ENCODE data around the gene CBX5. TPM values are rescaled to one million over a fixed set of nuclear protein-coding genes. Genes with fewer than 3 reads are reported as not detected.
"Not testable (repeated sequence)": the region's sequence is repeated elsewhere in the genome, so short reads cannot be mapped to it uniquely, and the experiment has no call there.

Gene CBX5
- total and polyA plus RNA-seq, 7 donors, result 3.0 to 30.7 (median 18.6) TPM

GRCh38 chr12:54321363-54321762 is 41.4 kb upstream of the CBX5 start:
- H3K36me3 ChIP-seq, result no peaks in the 10 kb centered on the region
- no peak overlapping the region for H3K27ac ChIP-seq
- TF ChIP-seq POLR2A (IDR thresholded peaks at IDR 0.05) (no peak), POLR2AphosphoS5 (IDR thresholded peaks at IDR 0.05) (no peak), EP300 (IDR thresholded peaks at IDR 0.05) (no peak)
- TF ChIP-seq, protein P1, sequence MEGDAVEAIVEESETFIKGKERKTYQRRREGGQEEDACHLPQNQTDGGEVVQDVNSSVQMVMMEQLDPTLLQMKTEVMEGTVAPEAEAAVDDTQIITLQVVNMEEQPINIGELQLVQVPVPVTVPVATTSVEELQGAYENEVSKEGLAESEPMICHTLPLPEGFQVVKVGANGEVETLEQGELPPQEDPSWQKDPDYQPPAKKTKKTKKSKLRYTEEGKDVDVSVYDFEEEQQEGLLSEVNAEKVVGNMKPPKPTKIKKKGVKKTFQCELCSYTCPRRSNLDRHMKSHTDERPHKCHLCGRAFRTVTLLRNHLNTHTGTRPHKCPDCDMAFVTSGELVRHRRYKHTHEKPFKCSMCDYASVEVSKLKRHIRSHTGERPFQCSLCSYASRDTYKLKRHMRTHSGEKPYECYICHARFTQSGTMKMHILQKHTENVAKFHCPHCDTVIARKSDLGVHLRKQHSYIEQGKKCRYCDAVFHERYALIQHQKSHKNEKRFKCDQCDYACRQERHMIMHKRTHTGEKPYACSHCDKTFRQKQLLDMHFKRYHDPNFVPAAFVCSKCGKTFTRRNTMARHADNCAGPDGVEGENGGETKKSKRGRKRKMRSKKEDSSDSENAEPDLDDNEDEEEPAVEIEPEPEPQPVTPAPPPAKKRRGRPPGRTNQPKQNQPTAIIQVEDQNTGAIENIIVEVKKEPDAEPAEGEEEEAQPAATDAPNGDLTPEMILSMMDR (IDR thresholded peaks at IDR 0.05), result no peak
- H3K4me1 ChIP-seq, result peaks cover 0 to 9% (median 8%) of the 10 kb centered on the region in 4 donors
- intact Hi-C loops (cut with DNase I), result no loop called here
- no peaks in the 10 kb centered on the region for H3K27me3 ChIP-seq
- no peaks in the 10 kb centered on the region for H3K9me3 ChIP-seq
- WGBS, 2 donors, result 86 to 91% methylated on average over 5 of the region's 5 CpGs
- no peak for DNase-seq
- H3K4me3 ChIP-seq, result no peak overlapping the region

DNA sequence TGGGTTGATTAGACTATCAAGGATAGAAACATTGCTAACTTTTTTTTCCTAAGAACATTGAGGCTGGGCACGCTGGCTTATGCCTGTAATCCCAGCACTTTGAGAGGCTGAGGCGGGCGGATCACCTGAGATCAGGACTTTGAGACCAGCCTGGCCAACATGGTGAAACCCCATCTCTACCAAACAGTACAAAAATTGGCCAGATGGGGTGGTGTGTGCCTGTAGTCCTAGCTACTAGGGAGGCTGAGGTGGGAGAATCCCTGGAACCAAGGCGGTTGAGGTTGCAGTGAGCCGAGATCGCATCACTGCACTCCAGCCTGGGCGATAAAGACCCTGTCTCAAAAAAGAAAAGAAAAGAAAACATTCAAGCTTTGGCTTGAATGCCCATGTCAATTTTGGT is 32.4 kb upstream of the CBX5 start:
- intact Hi-C loops (cut with DNase I); H3K36me3 ChIP-seq; H3K9me3 ChIP-seq; H3K4me1 ChIP-seq; H3K4me3 ChIP-seq; H3K27me3 ChIP-seq; DNase-seq; H3K27ac ChIP-seq: not testable (repeated sequence)
- WGBS, 2 donors, result 90 to 94% methylated on average over 7 of the region's 7 CpGs

- TF ChIP-seq EP300 (IDR thresholded peaks at IDR 0.05) (no peak), POLR2A (IDR thresholded peaks at IDR 0.05) (no peak), POLR2AphosphoS5 (IDR thresholded peaks at IDR 0.05) (no peak)
- TF ChIP-seq, protein P1 (IDR thresholded peaks at IDR 0.05), result no peak
- H3K9me3 ChIP-seq, result no peaks in the 10 kb centered on the region
- H3K27ac ChIP-seq, result no peak overlapping the region
- no peak for DNase-seq
- H3K36me3 ChIP-seq, result no peaks in the 10 kb centered on the region
- WGBS, 2 donors, result 66 to 67% methylated on average over 2 of the region's 2 CpGs
- intact Hi-C loops (cut with DNase I), result no loop called here
- no peaks in the 10 kb centered on the region for H3K27me3 ChIP-seq
- H3K4me1 ChIP-seq, result no peaks in the 10 kb centered on the region
- H3K4me3 ChIP-seq, result no peak overlapping the region
Measured at GRCh38 chr12:54311051-54311450, 31.1 kb upstream of the CBX5 start.

DNA sequence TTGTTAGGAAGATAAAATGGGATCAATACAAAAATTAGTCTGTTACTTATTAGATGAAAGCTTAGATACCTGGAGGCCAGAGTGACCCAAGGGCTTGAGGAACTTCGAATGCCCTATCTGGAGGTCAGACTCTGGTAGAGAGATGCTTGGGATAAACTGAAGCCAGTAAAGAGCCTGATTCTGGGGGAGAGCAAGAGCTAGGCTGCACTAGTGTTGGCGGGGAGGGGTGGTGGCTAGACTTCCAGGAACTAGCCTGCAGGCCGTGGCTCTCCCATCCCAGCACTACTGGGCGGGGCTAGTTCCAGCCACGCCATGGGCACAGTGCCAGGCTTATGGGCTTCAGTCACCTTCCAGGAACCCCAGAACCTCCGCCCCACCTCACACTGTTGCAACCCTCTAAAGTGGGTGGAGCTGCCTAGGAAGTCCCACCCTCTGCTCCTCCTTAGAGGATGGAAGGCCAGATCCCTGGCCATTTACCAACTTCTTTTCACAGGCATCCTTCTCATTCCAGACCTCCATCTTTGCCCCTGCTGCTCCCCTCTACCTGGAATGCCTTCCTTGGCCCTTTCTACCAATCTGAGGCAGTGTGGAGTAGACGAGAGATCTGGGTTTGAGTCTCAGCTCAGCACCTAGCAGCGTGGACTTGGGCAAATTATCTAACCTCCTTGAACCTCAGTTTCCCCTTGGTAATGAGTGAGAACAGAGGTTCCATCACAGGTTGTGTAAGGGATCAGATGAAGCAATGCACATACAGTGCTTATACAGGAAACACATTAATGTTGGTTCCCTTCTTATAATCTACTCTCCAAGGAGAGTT is 27.2 kb upstream of the CBX5 start:
- WGBS, 2 donors, result 24 to 45% methylated on average over 8 of the region's 8 CpGs
- no peaks in the 10 kb centered on the region for H3K9me3 ChIP-seq
- no peak overlapping the region for H3K27ac ChIP-seq
- no peaks in the 10 kb centered on the region for H3K4me1 ChIP-seq
- no peak overlapping the region for H3K4me3 ChIP-seq
- peak; percentile 76 for DNase-seq
- no peak for TF ChIP-seq POLR2AphosphoS5 (IDR thresholded peaks at IDR 0.05)
- no peak for TF ChIP-seq POLR2A (IDR thresholded peaks at IDR 0.05)
- TF ChIP-seq EP300 (IDR thresholded peaks at IDR 0.05), result no peak
- TF ChIP-seq, protein P1 (IDR thresholded peaks at IDR 0.05), result no peak
- H3K36me3 ChIP-seq, result no peaks in the 10 kb centered on the region
- intact Hi-C loops (cut with DNase I), result no loop called here
- H3K27me3 ChIP-seq, result peaks cover 0 to 11% (median 5%) of the 10 kb centered on the region in 3 donors

- H3K4me3 ChIP-seq, result no peak overlapping the region
- intact Hi-C loops (cut with DNase I), result no loop called here
- no peaks in the 10 kb centered on the region for H3K9me3 ChIP-seq
- peaks cover 0 to 35% (median 9%) of the 10 kb centered on the region in 3 donors for H3K27me3 ChIP-seq
- H3K4me1 ChIP-seq, result peaks cover 0 to 9% (median 8%) of the 10 kb centered on the region in 4 donors
- no peak overlapping the region for H3K27ac ChIP-seq
- peak; percentile 71 for DNase-seq
- 12 to 22% methylated on average over 12 of the region's 12 CpGs for WGBS, 2 donors
- TF ChIP-seq EP300 (IDR thresholded peaks at IDR 0.05) (no peak), POLR2AphosphoS5 (IDR thresholded peaks at IDR 0.05) (no peak), POLR2A (IDR thresholded peaks at IDR 0.05) (no peak)
- TF ChIP-seq, protein P1 (IDR thresholded peaks at IDR 0.05), result no peak
- no peaks in the 10 kb centered on the region for H3K36me3 ChIP-seq
Measured at GRCh38 chr12:54304187-54304810, 24.4 kb upstream of the CBX5 start.

All from sigmoid colon (tissue), 7 donors.